GM19468 (cell line): ENCODE data around the gene STX4.

ENCODE experiments used
- ATAC-seq: cut with Tn5 transposase; IDR thresholded peaks from one replicate; pipeline ENCODE4 v1.9.1; 2021; ENCODE audit warnings: mild to moderate bottlenecking, moderate library complexity, moderate number of reproducible peaks; ENCODE audit not compliant: unreplicated experiment; ENCODE audit errors: extremely low read depth

Gene STX4

GRCh38 chr16:31081428-31082351, 48.3 kb downstream of the STX4 start:
- no peak for ATAC-seq

DNA sequence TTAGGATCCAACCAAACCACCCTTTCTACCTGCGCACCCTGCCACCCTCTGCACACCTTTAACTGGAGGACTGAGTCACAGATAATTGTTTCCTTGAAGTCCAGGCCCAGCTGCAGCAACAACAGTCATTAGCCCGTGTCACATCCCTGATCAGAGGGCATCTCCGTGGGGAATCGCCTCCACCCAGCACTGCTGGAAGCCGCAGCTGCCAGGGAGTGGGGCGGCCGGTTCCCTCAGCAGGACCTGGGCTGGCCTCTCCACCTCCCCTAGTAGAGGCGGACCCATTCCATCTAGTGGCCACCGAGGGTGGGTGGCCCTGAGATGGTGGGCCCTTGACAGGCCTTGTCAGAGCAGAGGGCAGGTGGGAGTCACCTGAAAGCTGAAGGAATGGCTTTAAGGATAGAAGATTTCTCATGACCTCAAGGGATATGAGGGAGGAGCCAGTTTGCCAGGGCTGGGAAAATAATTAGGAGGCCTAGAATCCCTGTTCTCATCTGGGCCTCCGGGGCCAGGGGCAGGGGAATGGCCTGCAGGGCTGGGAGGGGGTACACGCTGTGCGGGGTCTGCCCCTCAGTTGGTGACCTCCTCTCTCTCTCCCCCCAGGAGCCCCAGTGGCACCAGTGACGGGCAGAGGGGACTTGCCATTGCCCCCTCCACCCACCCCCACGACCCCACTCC, 49.1 kb downstream of the STX4 start:
- ATAC-seq: no peak

GRCh38 chr16:31083081-31083480, 49.7 kb downstream of the STX4 start:
- ATAC-seq: no peak

DNA sequence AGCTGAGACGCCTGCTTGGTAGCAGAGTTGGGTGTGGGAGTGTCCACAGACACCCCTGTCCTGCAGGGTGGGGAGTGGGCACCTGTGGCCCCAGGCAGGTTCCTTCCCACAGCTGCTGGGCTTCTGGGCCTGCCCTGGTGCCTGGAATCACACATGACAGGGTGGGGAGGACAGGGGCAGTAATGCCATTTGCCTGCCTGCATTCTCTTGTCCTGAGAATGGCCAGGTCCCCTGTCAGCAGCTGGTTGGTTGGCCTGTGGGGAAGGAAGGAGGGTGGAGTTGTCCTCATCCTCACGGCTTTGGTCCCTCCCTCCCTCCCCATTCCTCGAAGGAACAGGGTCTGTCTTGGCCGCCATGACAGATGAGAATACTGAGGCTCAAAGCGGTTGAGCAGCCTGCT, 50.2 kb downstream of the STX4 start:
- ATAC-seq: no peak

GRCh38 chr16:31083981-31084380, 50.6 kb downstream of the STX4 start:
- ATAC-seq: no peak

- ATAC-seq: no peak
Observed at GRCh38 chr16:31084584-31085302, 51.4 kb downstream of the STX4 start.

DNA sequence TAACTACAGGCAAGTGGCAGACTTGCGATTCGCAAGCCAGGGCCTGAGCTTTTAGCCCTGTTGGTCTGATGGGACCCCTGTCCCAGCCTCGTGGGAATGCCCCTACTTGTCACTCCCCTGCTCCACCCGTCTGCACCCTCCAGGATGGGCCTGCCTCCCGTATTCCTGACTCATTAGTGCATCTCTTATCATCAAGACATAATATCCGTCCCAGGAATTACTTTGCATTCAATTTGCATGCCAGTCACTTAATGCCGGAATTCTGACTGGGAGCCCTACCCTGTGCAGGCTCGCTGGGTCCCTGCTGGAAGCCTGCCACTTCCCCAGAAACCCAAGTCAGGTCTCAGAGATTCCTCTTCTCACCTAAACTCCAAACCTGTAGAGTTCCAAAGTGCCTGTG, 52.1 kb downstream of the STX4 start:
- ATAC-seq: no peak

GRCh38 chr16:31085873-31086628, 52.7 kb downstream of the STX4 start:
- ATAC-seq: no peak

DNA sequence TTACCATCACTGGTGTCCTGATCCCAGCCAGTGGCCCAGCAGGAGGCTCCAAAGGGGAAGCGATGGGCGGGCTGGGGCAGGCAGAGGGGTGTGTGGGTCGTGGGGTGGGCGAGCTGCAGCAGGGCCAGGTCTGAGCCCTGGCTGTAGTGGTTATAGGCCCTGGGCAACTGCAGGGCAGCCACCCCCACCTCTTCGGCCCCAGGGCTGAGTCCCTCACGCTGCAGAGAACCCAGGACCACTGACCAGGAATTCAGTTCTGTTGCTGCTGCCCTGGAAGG, 53.2 kb downstream of the STX4 start:
- ATAC-seq: no peak

DNA sequence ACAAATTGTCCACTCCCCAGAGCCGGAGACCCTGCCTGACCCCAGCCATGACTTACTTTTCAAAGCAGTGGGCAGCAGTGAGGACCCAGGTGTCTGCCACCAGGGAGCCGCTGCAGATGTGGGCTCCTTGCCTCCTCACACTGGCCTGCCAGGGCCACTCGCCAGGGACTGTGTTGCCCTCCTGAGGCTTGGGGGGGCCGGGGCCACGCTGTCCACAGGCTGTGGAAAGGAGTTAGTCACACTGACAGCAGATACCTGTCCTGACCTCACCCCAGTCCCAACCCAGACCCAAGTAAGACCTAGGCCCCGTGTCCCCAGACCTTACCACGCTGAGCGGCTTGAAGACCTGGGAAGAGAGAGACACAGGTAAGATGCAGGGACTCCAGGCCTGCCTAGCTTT, 54.1 kb downstream of the STX4 start:
- ATAC-seq: no peak

GRCh38 chr16:31087971-31088370, 54.6 kb downstream of the STX4 start:
- no peak for ATAC-seq

GRCh38 chr16:31088459-31089183, 55.3 kb downstream of the STX4 start, which contains the start of gene PRSS53:
Gene PRSS53, minus strand, starts transcription at chr16:31088943. Its CDS starts 134 bp downstream, at chr16:31088809.
- ATAC-seq: no peak

DNA sequence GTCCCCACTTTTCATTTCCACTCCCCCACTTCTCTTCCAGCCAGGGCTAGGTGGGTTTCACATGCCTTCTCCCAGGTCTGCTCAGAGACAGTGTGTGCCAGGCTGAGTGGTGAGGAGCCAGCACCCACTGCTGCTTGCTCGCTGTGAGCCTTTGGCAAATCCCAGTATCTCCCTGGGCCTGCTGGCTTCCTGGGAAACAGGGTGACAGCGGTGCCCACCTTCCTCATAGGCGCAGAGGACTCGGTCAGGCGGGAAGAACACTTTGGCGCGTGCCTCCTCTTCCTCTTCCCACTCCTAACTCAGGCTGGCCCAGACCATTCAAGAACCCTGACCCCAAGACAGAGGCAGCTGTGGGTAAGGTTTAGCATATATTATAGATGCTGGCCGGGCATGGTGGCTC, 55.8 kb downstream of the STX4 start:
- ATAC-seq: no peak
